BLaER1 (cell line): ENCODE data around the gene CCL16.
"Not testable (repeated sequence)": the region's sequence is repeated elsewhere in the genome, so short reads cannot be mapped to it uniquely, and the experiment has no call there.

Experiments
- H3K27ac ChIP-seq: shearing (Covaris generic); formaldehyde crosslinking; 2 replicates; pipeline ENCODE4 v1.8.1; 2022
- H3K27me3 ChIP-seq: shearing (Covaris generic); formaldehyde crosslinking; 2 replicates; pipeline ENCODE4 v1.8.1; 2022
- H3K36me3 ChIP-seq: shearing (Covaris generic); formaldehyde crosslinking; 2 replicates; pipeline ENCODE4 v1.8.1; 2022
- H3K4me1 ChIP-seq: shearing (Covaris generic); formaldehyde crosslinking; 2 replicates; pipeline ENCODE4 v1.8.1; 2022
- H3K4me2 ChIP-seq: shearing (Covaris generic); formaldehyde crosslinking; 2 replicates; pipeline ENCODE4 v1.8.1; 2022
- H3K4me3 ChIP-seq: shearing (Covaris generic); formaldehyde crosslinking; 2 replicates; pipeline ENCODE4 v1.8.1; 2022
- H3K9ac ChIP-seq: shearing (Covaris generic); formaldehyde crosslinking; 2 replicates; pipeline ENCODE4 v1.8.1; 2022
- H3K9me3 ChIP-seq: shearing (Covaris generic); formaldehyde crosslinking; 2 replicates; pipeline ENCODE4 v1.8.1; 2022
- H4K20me1 ChIP-seq: shearing (Covaris generic); formaldehyde crosslinking; 2 replicates; pipeline ENCODE4 v1.8.1; 2022
- Cebpa-rat ChIP-seq: shearing (Covaris generic); IDR thresholded peaks from 2 replicates; pipeline ENCODE4 v1.8.1; 2022

CCL16 gene

DNA sequence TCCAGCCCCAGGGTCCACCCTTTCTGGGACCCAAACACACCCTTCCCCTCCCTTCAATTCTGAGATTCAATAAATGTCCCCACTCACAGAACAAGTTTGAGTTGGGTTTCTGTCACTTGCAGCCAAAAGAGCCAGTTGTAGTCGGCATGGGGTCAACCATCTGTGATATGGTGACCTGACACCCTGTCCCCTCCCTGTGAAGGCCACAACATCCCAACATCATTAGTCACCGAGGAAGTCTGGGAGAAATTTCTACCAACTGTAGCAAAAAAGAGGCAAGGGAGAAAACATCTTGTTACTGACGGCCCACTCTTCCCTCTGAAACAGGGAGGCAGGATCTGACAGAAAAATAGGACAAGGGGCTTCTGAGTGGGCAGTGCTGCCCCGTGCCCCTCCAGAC lies 37.1 kb downstream of the CCL16 start:
- H3K4me1 ChIP-seq = no peaks in the 10 kb centered on the region

DNA sequence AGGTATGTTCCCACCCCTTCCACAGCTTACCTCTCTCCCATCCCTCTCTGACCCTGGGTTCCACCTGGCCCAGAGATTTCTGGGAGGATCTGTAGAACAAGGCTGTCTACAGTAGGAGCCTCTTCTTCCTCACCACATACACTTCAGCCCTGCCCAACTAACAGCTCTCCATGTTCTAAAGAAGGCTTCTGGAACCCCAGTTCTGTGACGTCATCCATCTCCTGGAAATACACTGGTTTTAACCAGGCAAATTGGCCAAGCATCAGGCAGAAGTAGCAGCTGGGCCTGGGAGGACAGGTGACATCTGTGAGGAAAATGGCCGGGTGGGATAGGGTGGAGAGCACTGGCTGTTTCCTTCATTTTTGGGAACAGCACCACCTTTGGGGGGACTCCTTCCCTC lies 37.8 kb downstream of the CCL16 start, which contains the start of gene LYZL6:
TSS of gene LYZL6 (minus strand) at position 177 of the 400 bp plus-strand sequence. CDS start 4,357 bp downstream, outside the sequence.
- TF ChIP-seq Cebpa-rat = no peak
- H3K9ac ChIP-seq = no peak within 1 kb of the TSS
- no peak within 1 kb of the TSS for H3K4me3 ChIP-seq
- no peaks in the 10 kb centered on the region for H3K27me3 ChIP-seq
- H4K20me1 ChIP-seq = no peaks in the 10 kb centered on the region
- no peak within 1 kb of the TSS for H3K27ac ChIP-seq
- no peak within 1 kb of the TSS for H3K4me2 ChIP-seq
- no peaks in the 10 kb centered on the region for H3K36me3 ChIP-seq
- H3K9me3 ChIP-seq = no peaks in the 10 kb centered on the region
- H3K4me1 ChIP-seq = no peaks in the 10 kb centered on the region

More for the DNA sequence above, 37.1 kb downstream of the CCL16 start:
- H3K27me3 ChIP-seq = no peaks in the 10 kb centered on the region
- TF ChIP-seq Cebpa-rat = no peak
- H4K20me1 ChIP-seq = no peaks in the 10 kb centered on the region
- H3K27ac ChIP-seq = no peak overlapping the region
- H3K36me3 ChIP-seq = no peaks in the 10 kb centered on the region
- H3K9ac ChIP-seq = no peak overlapping the region
- no peak overlapping the region for H3K4me2 ChIP-seq
- H3K4me3 ChIP-seq = no peak overlapping the region
- H3K9me3 ChIP-seq = no peaks in the 10 kb centered on the region

DNA sequence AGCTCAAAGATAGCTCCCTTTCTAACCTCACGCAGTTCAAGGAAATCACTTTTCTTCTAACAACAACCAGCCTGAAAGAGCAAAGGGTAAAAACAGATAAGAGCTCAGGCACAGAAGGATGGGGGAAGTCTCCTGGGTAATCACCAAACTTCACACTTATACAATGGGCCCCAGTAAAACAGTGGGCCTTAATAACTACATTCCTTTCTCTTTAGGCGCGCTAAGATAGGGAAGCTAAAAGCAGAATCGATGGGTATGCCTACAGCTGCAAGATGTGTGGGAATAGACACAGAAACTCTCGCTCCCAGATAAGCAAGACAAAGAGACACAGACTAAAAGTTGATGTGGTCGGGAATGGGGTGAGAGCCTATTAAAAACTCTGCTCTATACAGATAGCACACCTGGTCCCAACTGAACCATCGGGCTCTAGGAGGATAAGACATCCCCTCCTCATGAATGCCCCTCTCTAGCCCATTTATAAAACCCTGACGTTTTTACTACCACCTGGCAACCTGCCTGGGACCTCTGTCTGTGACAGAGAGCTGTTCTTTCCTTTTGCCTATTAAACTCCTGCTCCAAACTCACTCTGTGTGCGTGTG lies 38.6 kb downstream of the CCL16 start:
- Histone ChIP-seq H3K9me3 (no peaks in the 10 kb centered on the region), H3K4me2 (no peak overlapping the region)
- no peak for TF ChIP-seq Cebpa-rat

DNA sequence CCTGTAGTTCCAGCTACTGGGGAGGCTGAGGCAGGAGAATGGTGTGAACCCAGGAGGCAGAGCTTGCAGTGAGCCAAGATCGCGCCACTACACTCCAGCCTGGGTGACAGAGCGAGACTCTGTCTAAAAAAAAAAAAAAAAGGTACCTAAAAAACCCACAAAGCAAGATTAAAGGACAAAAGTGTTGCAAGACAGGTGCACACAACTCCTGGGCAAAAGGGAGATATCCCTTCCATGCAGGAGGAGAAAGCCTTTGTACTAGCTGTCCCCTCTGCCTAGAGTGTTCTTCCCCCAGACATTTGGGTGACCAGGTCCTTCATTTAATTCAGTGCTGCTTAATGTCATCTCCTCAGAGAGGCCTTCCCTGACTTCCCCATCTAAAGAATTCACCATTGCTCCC lies 42.8 kb downstream of the CCL16 start:
- H3K9me3 ChIP-seq, H3K9ac ChIP-seq, H3K4me1 ChIP-seq, H4K20me1 ChIP-seq, H3K4me2 ChIP-seq, H3K36me3 ChIP-seq, H3K27me3 ChIP-seq, H3K4me3 ChIP-seq, H3K27ac ChIP-seq: not testable (repeated sequence)

More for the DNA sequence above, 38.6 kb downstream of the CCL16 start:
- no peak overlapping the region for H3K9ac ChIP-seq
- no peak overlapping the region for H3K4me3 ChIP-seq
- no peaks in the 10 kb centered on the region for H4K20me1 ChIP-seq
- no peaks in the 10 kb centered on the region for H3K27me3 ChIP-seq
- no peak overlapping the region for H3K27ac ChIP-seq
- H3K4me1 ChIP-seq = no peaks in the 10 kb centered on the region
- H3K36me3 ChIP-seq = no peaks in the 10 kb centered on the region

DNA sequence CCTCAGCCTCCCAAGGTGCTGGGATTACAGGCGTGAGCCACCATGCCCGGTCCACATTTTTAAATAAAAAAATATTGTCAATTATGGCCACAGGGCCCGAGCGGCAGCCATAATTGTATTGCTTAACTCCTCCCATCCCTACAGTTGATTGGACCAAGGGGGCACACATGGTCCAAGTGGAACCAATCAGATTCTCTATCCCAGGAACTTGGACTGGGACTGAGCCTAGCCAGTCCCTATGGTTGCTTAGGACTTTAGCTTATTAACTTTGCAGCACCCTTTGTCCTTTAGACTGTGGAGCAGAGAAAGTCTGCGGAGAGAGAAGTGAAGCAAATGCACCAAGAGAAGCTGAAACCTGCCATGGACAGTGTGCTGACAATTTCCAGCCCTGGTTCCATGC lies 45.2 kb downstream of the CCL16 start:
- Histone ChIP-seq H4K20me1 (no peaks in the 10 kb centered on the region), H3K4me1 (peaks cover 1% of the 10 kb centered on the region; the same call in 1 of the 2 replicates), H3K9ac (no peak overlapping the region), H3K4me2 (no peak overlapping the region), H3K9me3 (no peaks in the 10 kb centered on the region), H3K27ac (no peak overlapping the region), H3K36me3 (no peaks in the 10 kb centered on the region), H3K27me3 (no peaks in the 10 kb centered on the region), H3K4me3 (no peak overlapping the region)
- no peak for TF ChIP-seq Cebpa-rat

DNA sequence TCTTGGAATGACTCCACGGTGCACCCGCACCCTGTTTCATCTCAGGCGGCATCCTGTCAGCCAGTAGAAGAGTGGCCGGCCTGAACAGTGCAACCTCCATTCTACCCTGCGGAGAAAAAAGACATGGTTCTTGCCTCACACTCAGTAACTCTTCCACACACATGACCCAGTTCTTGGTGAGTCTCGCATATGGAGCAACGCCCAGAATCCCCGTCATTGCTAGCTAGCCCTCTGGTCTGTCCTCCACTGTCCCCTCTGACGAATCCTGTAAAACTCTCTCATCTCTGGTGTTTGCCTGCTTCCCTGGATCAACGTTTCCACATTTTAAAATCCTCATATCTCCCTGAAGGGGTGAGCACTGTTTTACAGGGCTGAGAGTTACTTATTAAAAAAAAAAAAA lies 46.5 kb downstream of the CCL16 start:
- Histone ChIP-seq H3K36me3 (no peaks in the 10 kb centered on the region), H3K9me3 (no peaks in the 10 kb centered on the region), H3K4me1 (peaks cover 14% of the 10 kb centered on the region), H3K27ac (no peak overlapping the region), H3K4me2 (no peak overlapping the region), H3K27me3 (no peaks in the 10 kb centered on the region), H3K4me3 (no peak overlapping the region), H4K20me1 (no peaks in the 10 kb centered on the region), H3K9ac (no peak overlapping the region)
- no peak for TF ChIP-seq Cebpa-rat

DNA sequence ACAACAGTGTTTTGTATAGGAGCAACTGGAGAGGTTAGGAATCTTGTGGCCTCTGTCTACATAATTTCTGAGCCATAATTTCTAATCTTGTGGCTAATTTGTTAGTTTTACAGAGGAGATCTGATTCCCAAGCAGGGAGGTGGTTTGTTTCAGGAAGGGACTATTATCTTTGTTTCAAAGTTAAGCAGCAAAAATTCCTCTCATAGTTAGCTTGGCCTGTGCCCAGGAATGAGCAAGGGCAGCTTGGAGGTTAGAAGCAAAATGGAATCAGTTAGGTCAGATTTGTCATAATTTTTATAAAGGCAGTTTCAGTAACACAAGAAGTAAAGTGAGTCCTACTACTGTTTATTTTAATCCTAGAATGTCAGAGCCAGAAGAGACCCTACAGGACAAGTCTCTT lies 48.7 kb downstream of the CCL16 start:
- H3K9ac ChIP-seq = no peak overlapping the region
- no peaks in the 10 kb centered on the region for H4K20me1 ChIP-seq
- no peak for TF ChIP-seq Cebpa-rat
- H3K4me2 ChIP-seq = no peak overlapping the region
- H3K4me3 ChIP-seq = no peak overlapping the region
- H3K4me1 ChIP-seq = peaks cover 18% of the 10 kb centered on the region
- H3K27ac ChIP-seq = no peak overlapping the region
- no peaks in the 10 kb centered on the region for H3K9me3 ChIP-seq
- H3K36me3 ChIP-seq = no peaks in the 10 kb centered on the region
- no peaks in the 10 kb centered on the region for H3K27me3 ChIP-seq

DNA sequence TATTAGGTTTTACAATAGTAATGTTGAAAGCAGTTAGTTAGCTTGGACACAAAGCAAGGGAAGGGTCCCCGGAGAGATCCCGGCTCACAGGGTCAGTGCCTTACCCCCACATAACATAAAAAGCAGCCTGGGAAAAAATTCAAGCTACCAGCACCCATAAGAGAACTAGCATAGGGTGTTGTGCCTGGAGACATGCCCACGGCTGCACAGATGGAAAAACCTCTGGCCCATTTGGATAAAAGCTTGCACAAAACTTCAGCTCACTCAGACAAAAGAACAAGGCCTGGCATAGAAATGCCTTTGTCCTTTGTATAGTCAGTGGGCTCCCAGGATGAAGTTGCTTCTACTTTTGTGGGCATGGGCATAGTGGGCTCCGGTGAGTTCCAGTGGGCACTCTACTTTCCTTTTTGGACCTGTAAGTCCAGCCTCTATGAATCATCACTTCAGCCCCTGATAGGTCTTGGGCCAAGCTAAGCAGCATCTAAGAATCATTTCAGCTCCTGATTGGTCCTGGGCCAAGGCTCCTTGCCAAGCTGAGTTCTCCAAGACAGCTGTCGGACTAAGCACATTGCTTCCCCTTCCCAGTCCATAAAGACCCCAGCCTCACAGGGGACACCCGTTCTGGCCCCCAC lies 49.4 kb downstream of the CCL16 start:
- H3K9ac ChIP-seq = no peak overlapping the region
- no peak for TF ChIP-seq Cebpa-rat
- no peaks in the 10 kb centered on the region for H4K20me1 ChIP-seq
- H3K4me3 ChIP-seq = no peak overlapping the region
- no peaks in the 10 kb centered on the region for H3K9me3 ChIP-seq
- no peaks in the 10 kb centered on the region for H3K27me3 ChIP-seq
- H3K4me1 ChIP-seq = peaks cover 18% of the 10 kb centered on the region
- no peak overlapping the region for H3K4me2 ChIP-seq
- no peak overlapping the region for H3K27ac ChIP-seq
- H3K36me3 ChIP-seq = no peaks in the 10 kb centered on the region

DNA sequence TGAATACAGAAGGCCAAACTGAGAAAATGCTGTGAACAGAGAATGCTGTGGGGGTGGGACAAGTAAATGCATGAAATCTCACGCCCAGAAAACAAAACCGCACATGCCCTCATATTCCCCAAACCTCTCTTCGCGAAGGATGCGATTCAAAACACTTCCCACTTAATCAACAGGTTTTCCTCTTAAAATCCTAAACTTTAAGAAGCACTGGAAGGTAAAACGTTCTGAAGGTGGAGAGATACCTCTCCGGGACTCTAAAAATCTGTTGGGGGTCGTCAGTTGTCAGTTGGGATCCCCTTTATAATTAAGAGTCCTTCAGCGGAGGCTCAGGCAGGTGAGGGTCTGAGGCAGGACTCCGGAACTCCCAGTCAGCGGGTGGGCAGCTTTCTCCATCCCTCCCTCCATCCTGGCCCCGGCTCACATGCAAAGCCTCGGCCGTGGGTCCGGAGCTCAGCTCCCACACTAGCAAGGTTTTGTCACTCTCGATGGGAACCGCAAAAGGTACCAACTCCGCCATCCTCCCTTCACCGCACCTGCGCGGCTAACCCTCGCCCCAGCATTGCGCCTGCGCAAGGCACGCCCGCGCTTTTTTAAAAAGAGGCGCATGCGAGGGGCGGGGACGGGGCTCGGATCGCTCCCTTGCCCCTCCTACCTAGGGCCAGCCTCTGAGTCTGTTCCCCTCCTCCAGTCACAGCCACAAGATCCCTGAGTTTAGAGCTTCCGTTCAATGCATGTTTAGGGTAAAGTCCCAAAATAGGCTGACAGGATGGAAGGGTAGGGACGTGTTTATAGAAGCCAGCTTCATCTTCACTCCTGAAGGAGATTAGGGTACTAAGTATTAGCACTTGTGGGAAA lies 50.9 kb downstream of the CCL16 start, which contains the start of gene RDM1:
TSS of gene RDM1 (minus strand) at position 563 of the 855 bp plus-strand sequence. CDS start at position 517, 46 bp downstream.
- no peak for TF ChIP-seq Cebpa-rat
- Histone ChIP-seq H3K36me3 (no peaks in the 10 kb centered on the region), H3K4me2 (peak within 1 kb of the TSS; percentile 93), H3K4me1 (peaks cover 18% of the 10 kb centered on the region), H4K20me1 (no peaks in the 10 kb centered on the region), H3K9ac (peak within 1 kb of the TSS; percentile 64), H3K27me3 (no peaks in the 10 kb centered on the region), H3K9me3 (no peaks in the 10 kb centered on the region), H3K27ac (peak within 1 kb of the TSS; percentile 31; the same call in 1 of the 2 replicates), H3K4me3 (peak within 1 kb of the TSS; percentile 68)

DNA sequence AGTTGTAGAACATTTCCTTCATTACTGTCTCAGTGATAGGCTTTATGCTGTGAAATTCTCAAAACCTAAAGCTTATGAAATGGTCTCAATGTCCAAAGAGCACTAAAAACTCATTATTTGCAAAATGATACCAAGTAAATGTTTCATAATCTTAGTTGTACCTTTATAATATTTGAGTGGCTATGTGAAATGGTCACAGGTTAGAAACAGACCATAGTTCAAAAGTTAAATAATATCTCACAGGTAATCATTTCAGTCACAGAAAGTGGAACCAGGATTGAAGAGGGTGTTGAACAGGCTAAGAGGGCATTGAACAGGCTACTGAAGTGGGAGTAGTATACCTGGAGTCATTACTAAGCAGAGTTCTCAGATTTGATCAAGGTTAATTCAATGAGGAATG lies 53.6 kb downstream of the CCL16 start:
- Histone ChIP-seq H3K9me3 (no peaks in the 10 kb centered on the region), H3K36me3 (peaks cover 10% of the 10 kb centered on the region; the same call in 1 of the 2 replicates), H3K27me3 (no peaks in the 10 kb centered on the region), H3K27ac (no peak overlapping the region), H3K4me3 (no peak overlapping the region), H3K4me1 (peaks cover 18% of the 10 kb centered on the region), H3K4me2 (no peak overlapping the region), H3K9ac (no peak overlapping the region), H4K20me1 (no peaks in the 10 kb centered on the region)
- no peak for TF ChIP-seq Cebpa-rat
